Mesothelial cell of epicardium (in vitro differentiated cells): ENCODE data around the gene DRD3. TPM values are rescaled to one million over a fixed set of nuclear protein-coding genes. Genes with fewer than 3 reads are reported as not detected.

Experiments used
- DNase-seq, 2 experiments: peaks; one replicate each; pipeline ENCODE4 v3.0.0; 2021; ENCODE audit warnings: low spot score in 2 of 2; ENCODE audit not compliant: unreplicated experiment in 2 of 2
- H3K27ac Mint-ChIP-seq: 2 replicates; pipeline ENCODE4 v1.8.0; 2021; ENCODE audit warnings: mixed read lengths
- H3K27me3 Mint-ChIP-seq: 2 replicates; pipeline ENCODE4 v1.8.0; 2021; ENCODE audit warnings: low read depth, mixed read lengths
- H3K36me3 Mint-ChIP-seq: 2 replicates; pipeline ENCODE4 v1.8.0; 2021; ENCODE audit warnings: mixed read lengths
- H3K4me1 Mint-ChIP-seq: 2 replicates; pipeline ENCODE4 v1.8.0; 2021; ENCODE audit warnings: mixed read lengths
- H3K4me3 Mint-ChIP-seq: 2 replicates; pipeline ENCODE4 v1.8.0; 2021; ENCODE audit warnings: mild to moderate bottlenecking, moderate library complexity, mixed read lengths
- H3K9me3 Mint-ChIP-seq: 2 replicates; pipeline ENCODE4 v1.8.0; 2021; ENCODE audit warnings: mixed read lengths
- total RNA-seq: library from RNA; stranded (reverse); gene quantifications from 3 replicates; pipeline ENCODE4 v1.2.1, GENCODE V29; 2021
- TF ChIP-seq, protein P1 (sequence below): fragments of 200-600 bp; sonication (generic); IDR thresholded peaks from one replicate; pipeline ENCODE4 v1.5.0; 2021; ENCODE audit warnings: antibody characterized with exemption; ENCODE audit not compliant: unreplicated experiment

The DRD3 gene
- total RNA-seq, 1 donor from 2014 or later, result not detected

DNA sequence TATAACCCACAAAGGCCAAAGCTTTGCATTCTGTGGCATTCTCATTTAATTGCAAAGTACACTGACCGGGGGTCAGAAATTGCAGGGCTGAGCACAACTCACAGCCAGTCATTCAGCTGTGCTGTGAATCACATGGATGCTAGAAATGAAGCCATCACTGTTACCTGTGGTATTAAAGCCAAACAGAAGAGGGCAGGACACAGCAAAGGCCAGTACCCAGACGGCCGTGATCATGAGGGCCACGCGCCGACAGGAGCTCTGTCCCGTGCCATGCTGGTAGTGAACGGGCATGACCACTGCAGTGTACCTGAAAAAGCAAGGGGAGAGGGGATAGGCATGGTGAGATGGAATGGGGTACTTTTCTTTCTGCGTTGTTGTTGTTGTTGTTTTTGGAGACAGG, 31.6 kb downstream of the DRD3 start:
- DNase-seq, result no peak

DNA sequence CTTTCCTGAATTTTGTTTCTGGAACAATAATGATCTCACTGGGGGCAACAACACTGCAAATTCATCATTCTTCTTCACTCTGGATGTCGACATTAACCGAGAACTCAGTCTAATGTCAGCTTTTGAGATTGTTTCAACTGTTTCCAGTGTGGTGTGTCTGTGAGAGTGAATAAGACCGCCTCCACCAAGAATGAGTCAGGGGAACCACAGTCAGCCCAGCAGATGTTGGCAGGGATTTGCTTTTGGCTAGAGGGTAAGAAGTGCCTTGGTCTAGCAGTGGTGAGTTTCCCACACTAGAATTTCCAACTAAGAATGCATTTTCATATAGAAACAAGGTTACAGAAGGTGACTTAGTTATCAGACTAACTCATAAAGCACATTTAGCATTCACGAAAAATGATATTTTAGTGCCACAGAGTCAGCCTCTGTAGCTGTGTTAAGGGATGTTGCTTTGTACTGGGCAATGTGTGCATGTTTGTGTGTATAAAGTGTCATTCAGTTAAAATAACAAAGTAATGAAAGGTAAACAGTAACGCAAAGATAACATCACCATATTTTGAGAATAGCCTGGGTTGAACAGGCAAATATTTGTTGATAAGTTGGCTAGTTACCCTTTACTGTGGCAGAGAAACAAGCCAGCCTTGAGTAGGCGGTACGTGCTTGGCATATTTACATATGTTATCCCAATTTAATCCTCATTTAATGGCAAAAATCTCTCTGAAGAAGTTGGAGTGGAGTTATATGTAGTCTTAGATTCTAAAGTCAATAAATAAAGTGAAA, 33.8 kb downstream of the DRD3 start:
- no peak overlapping the region for H3K4me3 Mint-ChIP-seq
- H3K27me3 Mint-ChIP-seq, result no peaks in the 10 kb centered on the region
- no peaks in the 10 kb centered on the region for H3K9me3 Mint-ChIP-seq
- no peaks in the 10 kb centered on the region for H3K36me3 Mint-ChIP-seq
- no peak for DNase-seq
- TF ChIP-seq, protein P1, sequence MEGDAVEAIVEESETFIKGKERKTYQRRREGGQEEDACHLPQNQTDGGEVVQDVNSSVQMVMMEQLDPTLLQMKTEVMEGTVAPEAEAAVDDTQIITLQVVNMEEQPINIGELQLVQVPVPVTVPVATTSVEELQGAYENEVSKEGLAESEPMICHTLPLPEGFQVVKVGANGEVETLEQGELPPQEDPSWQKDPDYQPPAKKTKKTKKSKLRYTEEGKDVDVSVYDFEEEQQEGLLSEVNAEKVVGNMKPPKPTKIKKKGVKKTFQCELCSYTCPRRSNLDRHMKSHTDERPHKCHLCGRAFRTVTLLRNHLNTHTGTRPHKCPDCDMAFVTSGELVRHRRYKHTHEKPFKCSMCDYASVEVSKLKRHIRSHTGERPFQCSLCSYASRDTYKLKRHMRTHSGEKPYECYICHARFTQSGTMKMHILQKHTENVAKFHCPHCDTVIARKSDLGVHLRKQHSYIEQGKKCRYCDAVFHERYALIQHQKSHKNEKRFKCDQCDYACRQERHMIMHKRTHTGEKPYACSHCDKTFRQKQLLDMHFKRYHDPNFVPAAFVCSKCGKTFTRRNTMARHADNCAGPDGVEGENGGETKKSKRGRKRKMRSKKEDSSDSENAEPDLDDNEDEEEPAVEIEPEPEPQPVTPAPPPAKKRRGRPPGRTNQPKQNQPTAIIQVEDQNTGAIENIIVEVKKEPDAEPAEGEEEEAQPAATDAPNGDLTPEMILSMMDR, result no peak
- H3K4me1 Mint-ChIP-seq, result peaks cover 10% of the 10 kb centered on the region
- peak overlapping the region; percentile 8 for H3K27ac Mint-ChIP-seq

More for the DNA sequence above, 31.6 kb downstream of the DRD3 start:
- Mint-ChIP-seq H3K9me3 (no peaks in the 10 kb centered on the region), H3K4me1 (peaks cover 14% of the 10 kb centered on the region), H3K27ac (no peak overlapping the region), H3K4me3 (no peak overlapping the region), H3K27me3 (no peaks in the 10 kb centered on the region), H3K36me3 (no peaks in the 10 kb centered on the region)
- TF ChIP-seq, protein P1, result no peak

DNA sequence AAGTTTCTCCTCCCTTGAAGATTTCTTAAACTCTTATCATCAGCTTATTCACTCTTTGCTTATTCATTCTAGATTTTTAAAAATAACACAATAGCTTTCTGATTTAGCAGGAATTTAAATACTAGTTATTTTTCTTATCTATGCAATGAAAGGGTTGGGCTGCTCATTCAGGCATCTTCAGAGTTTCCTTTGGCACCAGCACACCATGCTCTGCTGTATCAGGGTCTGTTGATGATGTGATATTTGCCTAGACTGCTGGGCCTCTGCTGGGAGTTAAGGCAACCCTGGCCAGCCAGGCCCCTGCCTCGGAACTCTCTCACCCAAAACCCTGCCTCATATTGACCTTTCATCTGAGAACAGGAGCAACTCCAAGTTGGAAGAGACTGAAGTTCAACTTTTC, 35.0 kb downstream of the DRD3 start:
- H3K4me1 Mint-ChIP-seq, result peaks cover 8% of the 10 kb centered on the region
- no peak for DNase-seq
- TF ChIP-seq, protein P1, result no peak
- no peaks in the 10 kb centered on the region for H3K36me3 Mint-ChIP-seq
- no peaks in the 10 kb centered on the region for H3K9me3 Mint-ChIP-seq
- peaks cover 5% of the 10 kb centered on the region for H3K27me3 Mint-ChIP-seq
- H3K4me3 Mint-ChIP-seq, result no peak overlapping the region
- H3K27ac Mint-ChIP-seq, result no peak overlapping the region

DNA sequence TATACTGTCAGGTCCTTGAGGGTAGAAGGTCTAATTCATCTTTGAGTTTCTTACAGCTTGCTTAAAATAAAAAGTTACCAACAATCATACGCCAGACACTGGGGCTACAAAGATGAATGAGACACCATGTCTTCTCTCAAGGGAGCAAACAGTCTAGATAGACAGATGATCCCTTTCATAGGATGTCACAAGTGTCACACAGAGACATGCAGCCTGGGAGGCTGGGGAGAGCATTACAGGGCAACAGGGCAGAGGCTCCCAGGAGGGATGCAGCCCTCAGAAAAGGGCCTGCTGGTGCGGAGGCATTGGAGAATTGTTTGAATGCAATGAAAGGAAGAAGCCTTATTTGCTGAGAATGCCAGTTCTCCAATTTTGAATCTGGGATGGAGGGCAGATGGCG, 39.0 kb downstream of the DRD3 start:
- no peak for DNase-seq
- Mint-ChIP-seq H3K27me3 (peaks cover 5% of the 10 kb centered on the region), H3K27ac (no peak overlapping the region), H3K36me3 (no peaks in the 10 kb centered on the region), H3K4me1 (peaks cover 8% of the 10 kb centered on the region), H3K9me3 (peaks cover 12% of the 10 kb centered on the region), H3K4me3 (no peak overlapping the region)
- TF ChIP-seq, protein P1, result no peak

DNA sequence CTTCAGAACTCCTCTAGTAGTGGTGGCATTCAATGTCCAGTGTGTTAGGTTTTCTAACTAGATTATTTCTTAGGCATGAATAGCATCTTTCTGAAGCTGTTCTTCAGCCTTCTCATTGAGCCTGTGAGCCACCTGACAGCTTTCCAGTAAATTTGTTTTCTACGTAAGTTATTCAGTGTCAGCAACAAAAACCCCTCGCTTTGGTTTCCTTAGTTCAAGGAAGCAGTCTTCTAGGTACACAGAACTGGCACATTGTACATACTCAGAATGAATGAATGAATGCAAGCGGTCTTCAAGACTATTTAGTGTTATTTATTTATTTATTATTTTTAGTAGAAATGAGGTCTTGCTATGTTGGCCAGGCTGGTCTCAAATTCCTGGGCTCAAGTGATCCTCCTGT, 44.9 kb downstream of the DRD3 start:
- Mint-ChIP-seq H3K4me3 (no peak overlapping the region), H3K27ac (no peak overlapping the region), H3K27me3 (peaks cover 3% of the 10 kb centered on the region), H3K4me1 (no peaks in the 10 kb centered on the region), H3K9me3 (peaks cover 12% of the 10 kb centered on the region), H3K36me3 (no peaks in the 10 kb centered on the region)
- TF ChIP-seq, protein P1, result no peak
- no peak for DNase-seq

DNA sequence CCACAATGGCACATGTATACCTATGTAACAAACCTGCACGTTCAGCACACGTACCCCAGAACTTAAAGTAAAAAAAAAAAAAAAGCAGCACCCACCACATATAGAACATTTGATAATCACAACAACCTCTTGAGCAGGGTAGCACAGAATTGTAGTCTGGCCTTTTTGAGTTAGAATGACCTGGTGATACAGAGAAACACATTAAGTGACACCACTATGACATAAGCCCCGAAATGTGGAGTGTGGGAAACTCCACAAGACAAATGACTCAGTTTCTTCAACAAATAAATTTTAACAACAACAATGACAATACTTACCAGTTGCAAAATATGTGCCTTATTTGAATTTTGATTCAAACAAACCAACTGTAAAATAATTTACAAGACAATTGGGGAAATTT, 46.4 kb downstream of the DRD3 start:
- H3K36me3 Mint-ChIP-seq, result no peaks in the 10 kb centered on the region
- TF ChIP-seq, protein P1, result no peak
- no peak overlapping the region for H3K27ac Mint-ChIP-seq
- H3K27me3 Mint-ChIP-seq, result peaks cover 3% of the 10 kb centered on the region
- no peak overlapping the region for H3K4me3 Mint-ChIP-seq
- H3K9me3 Mint-ChIP-seq, result peaks cover 6% of the 10 kb centered on the region
- no peaks in the 10 kb centered on the region for H3K4me1 Mint-ChIP-seq
- DNase-seq, result no peak
